Stimulated activated CD4-positive, alpha-beta T cell treated with anti-CD3 and anti-CD28 coated beads, Interleukin-12 subunit alpha, Interleukin-12 subunit beta, amount 100 ng/mL, for 48 hours (primary cell): ENCODE data around the gene AQP12B.

Experiments used
- DNase-seq, 3 donors: peaks; one replicate each; pipeline ENCODE4 v3.0.0-alpha.2; 2020; ENCODE audit warnings: low read depth in 2 of 3, low spot score in 1 of 3

AQP12B gene

DNA sequence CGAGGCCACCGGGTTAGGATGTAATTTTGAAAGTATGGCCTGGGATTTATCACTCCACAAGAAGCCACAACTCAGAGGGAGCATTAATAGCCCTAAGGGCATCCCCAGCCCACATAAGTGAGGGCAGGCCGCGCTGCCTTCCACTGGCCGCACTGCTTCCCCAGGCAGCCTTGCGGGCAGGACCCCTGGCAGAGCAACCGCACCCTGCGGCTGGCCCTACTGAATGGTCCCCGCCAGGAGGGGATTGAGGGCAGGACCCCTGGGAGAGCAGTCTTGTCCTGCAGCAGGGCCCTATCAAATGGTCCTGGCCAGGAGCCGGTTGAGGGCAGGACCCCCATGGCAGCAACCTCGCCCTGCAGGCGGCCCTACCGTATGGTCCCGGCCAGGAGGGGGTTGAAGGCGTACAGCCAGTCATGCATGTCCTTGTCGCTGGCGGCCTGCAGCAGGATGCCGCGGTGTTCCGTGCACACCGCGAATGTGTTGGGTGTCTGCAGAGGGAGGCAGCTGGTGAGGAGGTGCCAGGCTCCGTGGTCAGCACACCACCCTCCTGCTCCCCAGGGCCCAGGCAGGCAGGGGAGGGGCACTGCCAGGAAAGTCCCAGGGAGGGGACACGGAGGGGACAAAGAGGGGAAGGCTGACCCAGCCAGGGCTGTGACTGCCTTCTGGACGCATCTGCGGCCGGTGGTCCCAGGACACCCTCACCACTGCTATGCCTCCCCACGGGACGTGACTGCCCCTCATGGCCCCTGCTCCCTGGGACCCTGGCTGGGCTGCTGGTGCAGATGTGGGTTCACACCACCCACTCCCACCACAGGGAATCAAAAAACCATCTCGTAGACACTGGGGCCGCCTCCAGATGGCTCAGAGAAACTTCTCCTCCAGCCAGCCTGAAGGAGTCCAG lies 35.2 kb upstream of the AQP12B start:
- DNase-seq: no peak

DNA sequence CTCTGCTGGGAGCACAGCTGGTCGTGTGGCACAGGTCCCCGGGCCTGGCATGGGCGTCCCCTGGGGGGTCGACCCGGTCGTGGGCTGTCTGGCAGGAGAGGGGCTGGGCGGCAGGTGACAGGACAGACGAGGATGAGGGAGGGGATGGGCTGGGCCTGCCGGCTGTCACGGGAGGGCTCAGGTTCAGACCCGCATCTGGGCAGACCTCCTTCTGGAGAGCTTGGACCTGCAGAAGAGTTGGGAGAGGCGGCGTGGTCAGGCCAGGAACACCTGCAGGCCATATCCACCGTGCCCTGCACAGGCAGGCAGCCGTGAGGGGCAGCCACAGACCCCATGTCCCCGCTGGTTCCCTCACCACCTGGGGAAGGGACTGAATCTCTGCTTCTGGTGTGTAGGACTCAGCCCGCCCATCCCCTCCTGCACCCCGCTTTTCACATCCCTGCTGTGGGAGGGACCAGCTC lies 34.5 kb upstream of the AQP12B start:
- no peak for DNase-seq

DNA sequence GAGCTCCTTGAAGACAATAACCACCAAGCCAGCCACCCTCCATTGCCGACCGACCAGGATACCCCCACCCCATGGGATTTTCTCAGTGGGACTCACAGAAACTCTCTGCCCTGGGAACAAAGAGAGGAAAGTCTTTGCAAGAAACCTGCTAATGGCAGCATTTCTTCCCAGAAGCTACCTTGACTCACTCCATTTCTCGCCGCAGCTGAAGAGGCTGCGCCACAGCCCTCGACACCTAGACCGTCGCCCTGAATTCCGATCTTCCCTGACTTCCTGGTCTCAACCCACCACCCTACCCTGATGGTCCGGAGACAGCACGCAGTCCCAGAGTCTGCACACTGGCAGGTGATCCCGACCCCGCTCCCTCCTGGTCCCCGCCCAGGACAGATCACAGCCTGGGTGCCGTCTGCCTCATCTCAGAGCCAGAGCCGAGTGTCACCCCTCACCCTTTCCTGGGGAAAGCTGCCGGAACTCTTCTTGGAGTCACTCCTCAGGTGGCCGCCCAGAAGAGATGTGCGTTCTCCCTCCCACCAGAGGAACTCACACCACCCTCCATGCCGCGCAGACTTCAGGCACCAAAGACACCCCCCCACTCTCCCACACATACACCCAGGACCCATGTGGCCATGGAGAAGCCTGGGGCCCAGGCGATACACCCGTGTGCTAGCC lies 33.6 kb upstream of the AQP12B start:
- no peak for DNase-seq

DNA sequence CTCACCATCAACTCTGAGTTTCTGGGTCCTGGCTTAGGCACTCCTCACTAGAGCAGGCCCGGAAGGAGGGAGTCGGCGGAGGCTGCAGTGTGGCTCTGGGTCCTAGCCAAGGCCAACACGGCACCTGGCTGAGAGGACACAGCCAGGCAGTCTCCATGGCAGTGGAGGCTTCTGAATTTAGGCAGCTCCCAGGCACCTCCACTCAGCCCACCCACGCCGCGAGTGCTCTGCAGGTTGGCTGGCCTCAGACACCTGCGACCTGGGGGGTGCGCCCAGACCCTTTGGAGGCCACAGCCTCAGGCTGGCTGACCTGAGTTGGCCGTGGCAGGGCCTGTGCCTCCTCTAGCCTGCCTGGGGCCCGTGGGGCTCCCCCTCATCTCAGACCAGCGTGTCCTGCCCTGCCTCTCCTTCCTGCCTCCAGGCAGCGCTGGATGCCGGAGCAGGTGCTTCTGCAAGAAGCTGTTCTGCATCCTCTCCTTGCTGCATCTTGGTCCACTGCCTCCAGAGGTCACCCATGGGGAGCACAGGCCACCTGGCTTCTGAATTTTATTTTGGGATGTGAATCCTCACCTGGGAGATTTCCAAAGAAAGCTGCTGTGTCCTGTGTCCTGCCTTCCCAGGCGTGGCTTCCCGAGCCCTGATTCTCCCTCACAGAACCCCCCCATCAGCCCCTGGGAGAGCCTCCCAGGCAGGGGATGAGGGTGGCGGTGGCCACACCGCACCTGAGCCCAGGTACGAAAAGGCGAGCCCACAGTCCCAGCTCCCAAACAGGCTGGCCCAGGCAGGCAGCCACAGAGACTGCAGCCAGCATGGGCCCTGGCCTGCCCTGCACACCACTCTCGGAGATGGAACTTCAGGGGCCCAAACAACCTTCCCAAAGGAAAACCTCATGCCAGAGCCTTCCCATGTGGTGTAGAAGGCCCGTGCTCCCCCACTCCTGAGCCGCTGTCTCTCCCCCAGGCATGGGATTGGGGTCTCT lies 32.4 kb upstream of the AQP12B start:
- no peak for DNase-seq

DNA sequence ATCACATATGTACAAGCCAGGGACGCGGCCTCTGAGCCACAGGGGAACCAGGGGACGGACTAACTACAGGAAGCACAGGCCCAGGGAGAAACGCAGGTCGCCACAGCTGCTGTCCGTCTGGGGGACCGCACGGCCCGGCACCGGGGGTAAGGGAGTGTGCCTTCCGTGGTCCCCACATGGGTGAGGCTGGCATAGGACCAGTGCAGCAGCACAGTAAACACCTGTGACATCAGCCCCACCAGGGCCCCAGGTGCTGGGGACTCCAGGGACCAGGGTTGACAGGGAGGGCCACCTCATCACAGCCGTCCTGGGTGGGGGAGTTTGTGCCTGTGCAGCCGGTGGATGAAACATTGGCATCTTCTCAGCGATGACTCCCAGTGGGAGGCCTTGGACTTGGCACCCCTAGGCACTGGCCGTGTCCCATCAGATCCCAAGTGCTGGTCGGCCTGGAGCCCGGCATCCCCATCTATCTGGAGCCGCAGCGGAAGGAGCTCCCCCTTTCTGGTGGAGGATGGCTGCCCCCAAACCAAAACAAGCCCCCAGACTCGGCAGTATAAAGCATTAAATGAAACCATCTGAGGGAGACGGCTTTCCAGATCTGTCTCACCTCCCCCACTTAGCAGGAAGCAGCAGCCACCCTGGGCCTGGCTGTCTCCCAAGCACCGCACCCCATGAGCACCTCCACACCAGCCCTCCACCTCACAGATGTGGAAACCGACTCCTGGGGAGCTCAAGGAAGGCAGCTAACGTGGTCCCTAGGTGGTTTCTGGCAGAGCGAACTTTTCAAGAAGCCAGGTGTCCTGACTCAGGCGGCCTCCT lies 31.5 kb upstream of the AQP12B start:
- DNase-seq: no peak

DNA sequence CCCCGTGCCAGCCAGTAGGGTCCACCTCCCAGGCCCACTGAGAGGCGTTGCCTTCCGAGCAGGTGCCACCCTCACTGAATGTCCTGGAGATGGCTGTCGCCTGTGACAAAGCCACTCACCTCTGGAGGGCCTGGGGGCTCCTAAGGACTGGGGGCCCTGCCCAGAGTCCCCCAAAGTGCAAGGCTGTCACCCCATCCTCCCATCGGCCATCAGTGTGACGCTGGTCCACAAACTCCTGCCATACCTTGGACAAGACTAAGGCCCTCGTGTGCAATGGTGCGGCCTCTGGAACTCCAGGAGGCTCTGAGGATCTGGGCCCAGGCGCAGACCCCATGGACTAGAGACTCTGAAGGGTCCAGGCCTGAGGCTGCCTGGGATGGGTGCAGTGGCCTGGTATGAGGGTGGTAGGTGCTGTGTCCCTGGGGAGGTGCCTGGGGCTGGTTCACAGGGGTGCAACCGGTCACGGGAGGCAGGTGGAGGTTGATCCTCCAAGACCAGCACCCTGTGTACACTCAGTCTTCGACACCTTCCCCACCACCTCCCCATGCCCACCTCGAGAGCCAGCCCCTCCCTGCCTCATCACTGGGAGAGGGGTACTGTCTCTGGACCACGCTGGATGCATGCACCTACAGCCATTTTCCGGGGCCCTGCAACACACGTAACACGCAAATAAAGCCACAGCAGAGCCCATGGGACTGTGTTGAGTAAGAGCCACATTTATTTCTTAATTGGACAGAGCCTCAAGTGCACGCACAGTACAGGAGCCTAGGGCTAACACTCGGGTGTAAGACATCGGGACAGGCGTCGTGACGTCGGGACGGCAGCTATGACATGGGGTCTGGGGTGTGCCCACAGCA lies 30.6 kb upstream of the AQP12B start:
- no peak for DNase-seq

DNA sequence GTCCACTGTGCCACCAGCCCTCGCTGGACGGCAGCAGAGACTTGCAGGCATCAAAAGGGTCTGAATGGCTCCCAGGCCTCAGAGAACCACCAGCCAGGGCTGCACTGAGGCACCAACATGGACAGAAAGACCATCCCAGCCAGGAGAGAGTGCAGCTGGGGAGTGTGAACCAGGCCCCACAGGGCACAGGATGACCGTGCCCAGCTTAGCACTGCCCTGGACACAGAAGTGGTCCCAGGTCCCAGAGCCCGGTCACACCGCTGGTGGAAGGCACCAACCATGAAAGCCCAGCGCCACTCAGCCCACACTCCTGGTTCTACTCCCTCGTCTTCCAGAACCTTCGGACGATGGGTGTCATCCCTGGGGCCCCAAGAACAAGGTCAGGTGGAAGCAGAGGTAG lies 29.4 kb upstream of the AQP12B start:
- DNase-seq: no peak

DNA sequence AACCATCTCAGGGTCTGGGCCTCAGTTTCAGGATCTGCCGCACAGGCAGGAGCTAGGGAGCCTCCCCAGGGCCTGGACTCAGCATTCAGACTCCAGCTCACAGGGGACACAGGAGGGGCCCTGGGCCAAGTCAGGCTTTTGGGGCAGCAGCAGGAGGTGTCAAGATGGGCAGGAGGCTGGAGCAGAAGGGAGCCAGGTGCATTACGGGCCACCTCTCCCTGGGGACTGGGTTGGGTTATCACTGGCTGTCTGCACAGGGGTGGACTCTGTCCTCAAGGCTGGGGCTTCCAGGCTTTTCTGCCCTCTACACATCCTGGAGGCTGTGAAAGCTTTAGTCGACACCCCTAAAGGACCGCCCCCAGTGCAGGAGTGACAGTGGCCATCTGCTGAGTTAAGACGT lies 29.0 kb upstream of the AQP12B start:
- DNase-seq: no peak

DNA sequence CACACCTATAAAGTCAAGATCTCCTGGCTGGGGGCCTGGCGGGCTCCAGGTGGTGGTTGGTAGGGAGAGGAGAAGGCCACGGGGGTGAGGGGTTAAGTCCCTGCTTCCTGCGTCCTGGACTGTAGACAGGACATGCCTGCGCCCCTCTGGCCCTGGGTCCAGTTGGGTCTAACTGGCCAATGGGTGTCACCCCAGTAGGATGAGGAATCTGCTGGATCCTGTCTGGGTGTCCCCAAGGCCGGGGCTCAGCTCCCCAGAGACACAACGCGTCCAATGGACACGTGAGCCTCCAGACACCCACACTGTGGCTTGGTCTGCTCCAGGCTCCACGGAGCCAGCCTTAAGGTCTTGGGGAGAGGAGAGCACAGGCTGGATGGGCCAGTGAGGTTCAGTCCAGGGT lies 28.6 kb upstream of the AQP12B start:
- DNase-seq: no peak

DNA sequence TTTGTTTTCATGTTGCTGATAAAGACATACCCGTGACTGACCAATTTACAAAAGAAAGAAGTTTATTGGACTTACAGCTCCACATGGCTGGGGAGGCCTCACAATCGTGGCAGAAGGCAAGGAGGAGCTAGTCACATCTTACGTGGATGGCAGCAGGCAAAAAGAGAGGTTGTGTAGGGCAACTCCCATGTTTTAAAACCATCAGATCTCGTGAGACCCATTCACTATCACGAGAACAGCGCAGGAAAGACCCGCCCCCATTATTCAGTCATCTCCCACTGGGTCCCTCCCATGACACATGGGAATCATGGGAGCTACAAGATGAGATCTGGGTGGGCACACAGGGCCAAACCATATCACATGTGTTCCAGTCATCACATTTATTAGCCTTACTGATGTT lies 25.8 kb upstream of the AQP12B start:
- DNase-seq: no peak

DNA sequence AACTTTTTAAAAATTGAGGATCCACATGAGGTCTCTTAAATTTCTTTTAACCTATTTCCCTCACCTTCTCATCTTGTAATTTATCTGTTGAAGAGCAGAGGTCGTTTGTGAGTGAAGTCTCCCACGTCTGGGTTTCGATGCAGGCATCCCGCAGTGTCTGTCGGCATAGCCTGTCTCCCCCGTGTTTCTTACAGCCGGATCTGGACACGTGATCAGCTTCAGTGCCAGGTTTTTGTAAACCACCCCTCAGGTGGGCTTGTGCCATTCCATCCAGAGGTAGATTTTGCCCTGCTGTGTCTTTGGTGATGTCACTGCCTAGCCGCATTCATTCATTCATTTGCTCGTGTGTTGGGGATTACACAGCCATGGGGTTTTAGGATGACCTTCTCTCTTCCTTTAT lies 25.1 kb upstream of the AQP12B start:
- DNase-seq: no peak

DNA sequence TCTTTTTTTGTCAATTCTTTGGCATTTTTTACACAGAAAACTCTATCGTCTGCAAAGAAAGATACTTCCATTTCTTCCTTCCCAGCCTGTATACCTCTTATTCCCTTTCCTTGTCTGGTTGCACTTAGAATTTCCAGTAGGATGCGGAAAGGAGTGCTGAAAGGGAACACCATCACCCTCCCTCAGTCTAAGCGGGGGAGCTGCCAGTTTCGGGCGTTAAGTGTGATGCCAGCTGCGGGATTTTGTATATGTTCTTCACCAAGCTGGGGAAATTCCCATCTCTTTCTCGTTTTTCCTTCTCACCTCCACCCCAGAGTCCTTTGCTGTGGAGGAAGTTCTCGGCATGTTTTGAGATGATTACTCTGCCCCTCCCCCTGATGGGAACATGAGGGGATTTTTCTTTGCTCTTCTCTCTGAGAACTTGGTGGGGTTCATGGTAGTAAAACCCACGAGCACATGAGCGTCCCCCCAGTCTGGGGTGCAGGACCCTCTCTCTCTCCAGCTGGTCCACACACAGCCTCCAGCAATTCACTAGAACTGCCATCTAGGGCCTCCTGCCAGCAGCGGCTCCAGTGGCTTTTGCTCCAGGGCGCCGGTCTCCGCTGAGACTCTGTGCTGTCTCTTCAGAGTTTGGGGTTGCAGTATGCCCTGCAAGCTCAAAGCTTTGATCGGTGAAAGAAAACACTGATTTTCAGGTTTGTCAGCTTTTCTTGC lies 24.5 kb upstream of the AQP12B start:
- DNase-seq: no peak

DNA sequence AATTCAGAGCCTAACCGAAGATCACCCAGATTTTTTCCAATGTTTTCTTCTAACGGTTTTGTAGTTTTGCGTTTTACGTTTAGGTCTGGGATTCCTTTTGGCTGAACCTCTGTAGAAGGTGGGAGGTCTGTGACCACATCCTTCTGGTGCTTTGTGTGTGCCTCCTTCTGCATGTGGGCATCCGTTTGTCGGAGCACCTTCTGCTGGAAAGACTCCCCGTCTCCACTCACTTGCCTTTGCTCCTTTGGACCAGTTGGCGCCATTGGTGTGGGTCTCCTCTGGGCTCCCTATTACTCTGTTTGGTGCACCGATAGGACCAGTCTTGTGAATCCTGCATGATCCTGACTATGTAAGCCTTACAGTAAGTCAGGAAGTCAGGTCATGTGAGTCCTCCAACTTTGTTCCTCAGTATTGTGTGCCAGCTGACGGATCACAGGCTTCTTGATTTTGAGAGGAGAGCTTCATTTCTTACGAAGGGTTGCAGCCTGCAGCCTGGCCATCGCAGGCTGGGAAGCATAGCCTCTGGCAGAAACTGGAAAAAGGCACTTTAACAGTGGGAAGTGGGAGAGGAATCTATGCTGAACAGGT lies 22.6 kb upstream of the AQP12B start:
- DNase-seq: no peak

DNA sequence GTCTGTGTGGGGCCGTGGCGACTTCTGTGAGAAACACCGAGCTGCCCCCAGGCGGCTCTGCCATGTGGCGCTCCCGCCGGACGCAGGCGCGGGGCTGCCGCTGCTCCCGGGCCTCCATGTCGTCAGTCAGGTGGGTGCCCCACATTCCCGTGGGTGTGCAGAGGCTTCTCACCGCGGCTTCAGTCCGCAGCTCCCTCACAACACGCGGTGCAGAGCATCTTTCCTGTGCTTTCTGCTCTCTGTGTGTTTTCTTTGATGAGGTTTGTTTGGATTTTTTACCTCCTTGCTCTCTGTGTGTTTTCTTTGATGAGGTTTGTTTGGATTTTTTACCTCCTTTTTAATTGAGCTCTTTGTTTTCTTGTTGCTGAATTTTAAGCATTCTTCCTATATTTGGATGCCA lies 22.0 kb upstream of the AQP12B start:
- DNase-seq: peak in 1 of 3 donors; percentile 3

DNA sequence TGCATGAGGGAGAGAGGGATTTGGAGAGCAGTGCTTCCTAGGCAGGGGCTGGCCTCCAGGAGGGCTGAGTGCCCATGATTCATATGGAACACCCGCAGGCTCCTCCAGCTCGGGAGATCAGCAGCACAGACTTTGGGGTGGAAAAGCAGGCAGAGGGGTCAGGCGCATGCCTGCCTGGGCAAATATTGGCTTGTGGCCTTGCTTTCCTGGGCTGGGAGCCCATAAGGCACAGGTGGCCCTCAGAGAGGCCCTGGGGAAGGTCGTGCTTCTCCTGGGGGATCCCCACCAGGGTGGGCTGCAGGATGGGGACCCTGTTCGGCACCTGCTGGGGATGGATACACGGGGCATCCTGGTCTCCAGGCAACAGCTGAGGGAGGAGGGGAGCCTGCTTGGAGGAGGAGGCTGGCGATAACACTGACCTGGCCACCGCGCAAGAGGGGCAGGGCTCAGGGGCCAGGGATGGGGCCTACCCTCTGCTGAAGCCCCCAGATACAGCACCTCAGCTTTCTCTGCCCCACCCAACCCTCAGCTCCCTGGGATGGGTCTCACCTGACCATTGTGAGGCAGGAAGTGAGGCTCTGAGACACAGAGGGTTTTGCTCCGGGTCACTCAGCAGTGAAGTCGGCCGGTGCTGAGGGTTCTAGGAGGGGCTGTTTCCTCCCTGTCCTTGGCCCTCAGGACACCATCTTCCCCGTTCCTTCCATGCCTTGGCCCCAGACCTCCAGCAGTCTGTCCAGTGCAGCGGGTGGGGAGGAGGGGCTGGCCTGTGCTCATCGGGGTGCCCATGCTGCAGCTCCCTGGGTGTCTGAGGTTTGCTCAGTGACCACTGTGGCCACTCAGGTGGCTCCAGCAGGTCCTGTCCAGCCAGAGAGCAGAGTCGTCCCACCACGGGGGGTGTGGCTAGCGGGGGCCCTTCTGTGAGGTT lies 21.0 kb upstream of the AQP12B start:
- no peak for DNase-seq

DNA sequence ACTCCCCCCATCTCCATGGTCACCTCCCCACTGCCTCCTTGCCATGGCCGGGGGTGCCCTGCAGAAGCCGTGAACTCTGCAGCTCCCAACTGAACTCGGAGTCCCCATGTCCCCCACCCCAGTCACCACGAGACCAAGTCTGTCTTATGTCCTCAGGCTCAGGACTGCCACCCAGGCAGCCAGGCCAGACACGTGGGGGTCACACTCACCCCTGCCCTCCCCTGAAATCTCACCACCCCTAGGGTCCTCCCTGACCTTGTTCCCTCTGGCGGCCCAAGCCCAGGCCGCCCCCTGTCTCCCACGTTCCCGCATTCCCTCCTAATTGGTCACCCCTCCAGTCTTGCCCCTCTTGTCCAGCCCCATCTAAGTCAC lies 19.9 kb upstream of the AQP12B start:
- DNase-seq: no peak
